ENCODE data around the gene TMEM131.

GRCh38 chr2:97996679-97997078 lies 931 bp upstream of the TMEM131 start:
- TF ChIP-seq REST (IDR thresholded peaks at IDR 0.05; ENCODE audit: insufficient replicate concordance, low read depth) (no peak), CTCF (IDR thresholded peaks at IDR 0.05; ENCODE audit: insufficient read depth, low read length) (no peak), POLR2AphosphoS5 (IDR thresholded peaks at IDR 0.05; ENCODE audit: low read depth) (no peak), GABPA (IDR thresholded peaks at IDR 0.05; ENCODE audit: low read depth) (no peak)

Data from HL-60 (cell line).